Tracheal epithelial cell (primary cell): Measurements from ENCODE around the gene NKAIN2. TPM values are rescaled to one million over a fixed set of nuclear protein-coding genes. Genes with fewer than 3 reads are reported as not detected.

Source experiments
- total RNA-seq: library from RNA; depleted of rRNA; stranded (reverse); fragments of >200 nt; gene quantifications from 2 replicates; pipeline ENCODE4 v1.2.1, GENCODE V29; 2014

The NKAIN2 gene
- not detected in 2 replicates for total RNA-seq

GRCh38 chr6:123803504-123804013, at the start of gene NKAIN2:
Gene NKAIN2, plus strand, starts transcription at chr6:123803865.

Other genes with a start within 250 kb of the NKAIN2 start
- gene TRDN, start 166.9 kb upstream of the NKAIN2 start, total RNA-seq, result not detected in 2 replicates